ENCODE data around the gene MRLN.

The MRLN gene

GRCh38 chr10:59705931-59706330, 47.3 kb downstream of the MRLN start:
- no peak overlapping the region for H2AFZ ChIP-seq (ENCODE audit: low read depth, low read length, severe bottlenecking)
- no peaks in the 10 kb centered on the region for H3K9me2 ChIP-seq (replicated peaks; ENCODE audit: insufficient read depth, low read length)
- H3F3A ChIP-seq (ENCODE audit: insufficient read depth) = no peaks in the 10 kb centered on the region
- no peaks in the 10 kb centered on the region for H3K79me2 ChIP-seq (ENCODE audit: insufficient read depth, low read length)
- H3K27ac ChIP-seq (ENCODE audit: low read depth, low read length) = no peak overlapping the region
- H3K4me2 ChIP-seq (ENCODE audit: low read depth, low read length, poor library complexity, severe bottlenecking) = no peak overlapping the region
- H3K4me3 ChIP-seq (ENCODE audit: insufficient read depth, low read length, poor library complexity, severe bottlenecking) = no peak overlapping the region
- TF ChIP-seq CTCF (IDR thresholded peaks at IDR 0.05; ENCODE audit: insufficient read depth, low read length, poor library complexity, severe bottlenecking) (no peak), EZH2phosphoT487 (conservative IDR thresholded peaks at IDR 0.05; ENCODE audit: low read length) (no peak)
- H3K27me3 ChIP-seq (ENCODE audit: low read length) = no peaks in the 10 kb centered on the region
- H3K9ac ChIP-seq (ENCODE audit: low read length) = no peak overlapping the region
- H3K9me3 ChIP-seq (ENCODE audit: insufficient read depth, low read length) = no peaks in the 10 kb centered on the region
- no peaks in the 10 kb centered on the region for H3K36me3 ChIP-seq (ENCODE audit: low read length)
- H4K20me1 ChIP-seq (ENCODE audit: low read depth, low read length) = no peaks in the 10 kb centered on the region

GRCh38 chr10:59704630-59705029, 48.6 kb downstream of the MRLN start:
- no peaks in the 10 kb centered on the region for H3F3A ChIP-seq (ENCODE audit: insufficient read depth)
- H3K36me3 ChIP-seq (ENCODE audit: low read length) = no peaks in the 10 kb centered on the region
- no peak overlapping the region for H3K27ac ChIP-seq (ENCODE audit: low read depth, low read length)
- no peaks in the 10 kb centered on the region for H3K9me2 ChIP-seq (replicated peaks; ENCODE audit: insufficient read depth, low read length)
- H4K20me1 ChIP-seq (ENCODE audit: low read depth, low read length) = no peaks in the 10 kb centered on the region
- H3K9ac ChIP-seq (ENCODE audit: low read length) = no peak overlapping the region
- no peaks in the 10 kb centered on the region for H3K79me2 ChIP-seq (ENCODE audit: insufficient read depth, low read length)
- TF ChIP-seq EZH2phosphoT487 (conservative IDR thresholded peaks at IDR 0.05; ENCODE audit: low read length) (no peak), CTCF (IDR thresholded peaks at IDR 0.05; ENCODE audit: insufficient read depth, low read length, poor library complexity, severe bottlenecking) (no peak)
- H3K27me3 ChIP-seq (ENCODE audit: low read length) = no peaks in the 10 kb centered on the region
- no peaks in the 10 kb centered on the region for H3K9me3 ChIP-seq (ENCODE audit: insufficient read depth, low read length)
- no peak overlapping the region for H3K4me2 ChIP-seq (ENCODE audit: low read depth, low read length, poor library complexity, severe bottlenecking)
- no peak overlapping the region for H2AFZ ChIP-seq (ENCODE audit: low read depth, low read length, severe bottlenecking)
- H3K4me3 ChIP-seq (ENCODE audit: insufficient read depth, low read length, poor library complexity, severe bottlenecking) = no peak overlapping the region

GRCh38 chr10:59702347-59702746, 50.9 kb downstream of the MRLN start:
- Histone ChIP-seq H4K20me1 (ENCODE audit: low read depth, low read length) (no peaks in the 10 kb centered on the region), H3K79me2 (ENCODE audit: insufficient read depth, low read length) (no peaks in the 10 kb centered on the region), H3F3A (ENCODE audit: insufficient read depth) (no peaks in the 10 kb centered on the region), H3K9me2 (replicated peaks; ENCODE audit: insufficient read depth, low read length) (no peaks in the 10 kb centered on the region), H3K4me3 (ENCODE audit: insufficient read depth, low read length, poor library complexity, severe bottlenecking) (no peak overlapping the region), H3K9me3 (ENCODE audit: insufficient read depth, low read length) (no peaks in the 10 kb centered on the region), H3K9ac (ENCODE audit: low read length) (no peak overlapping the region), H3K4me2 (ENCODE audit: low read depth, low read length, poor library complexity, severe bottlenecking) (no peak overlapping the region), H2AFZ (ENCODE audit: low read depth, low read length, severe bottlenecking) (no peak overlapping the region), H3K27me3 (ENCODE audit: low read length) (no peaks in the 10 kb centered on the region), H3K36me3 (ENCODE audit: low read length) (no peaks in the 10 kb centered on the region), H3K27ac (ENCODE audit: low read depth, low read length) (no peak overlapping the region)
- TF ChIP-seq CTCF (IDR thresholded peaks at IDR 0.05; ENCODE audit: insufficient read depth, low read length, poor library complexity, severe bottlenecking) (no peak), EZH2phosphoT487 (conservative IDR thresholded peaks at IDR 0.05; ENCODE audit: low read length) (no peak)
